Measurements from ENCODE around the gene GFRA1.

Gene GFRA1

DNA sequence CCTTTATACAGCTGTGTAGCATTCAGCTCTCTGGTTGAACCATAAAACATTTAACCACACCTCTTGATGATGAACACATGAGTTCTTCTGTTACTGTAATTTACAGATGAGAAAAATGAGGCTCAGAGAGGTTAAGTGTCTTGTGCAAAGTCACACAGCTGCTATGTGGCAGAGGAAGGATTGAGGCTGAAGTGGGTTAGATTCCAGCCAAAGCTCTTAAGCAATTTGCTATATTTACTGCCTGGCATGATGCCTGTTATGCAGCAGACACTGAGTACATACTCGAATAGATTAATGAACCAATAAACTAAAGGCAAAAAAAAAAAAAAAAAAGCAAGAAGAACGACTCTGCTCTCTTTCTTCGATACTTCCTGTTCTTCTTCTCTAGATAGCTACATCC is 35.7 kb downstream of the GFRA1 start:
- no peaks in the 10 kb centered on the region for H3K36me3 ChIP-seq (ENCODE audit: control insufficient read depth in 2 of 2, insufficient read depth in 1 of 2, low read length in 2 of 2)
- TF ChIP-seq ZNF214 (tag by site-specific recombination; IDR thresholded peaks at IDR 0.05; ENCODE audit: borderline replicate concordance), result no peak
- peak; percentile 73; the same call in 1 of the 2 replicates for TF ChIP-seq ZNF768 (tag by site-specific recombination; IDR thresholded peaks at IDR 0.05)
- ChIA-PET POLR2A (interaction anchor here (0.6 kb wide), 2 partner anchors 28 to 1810 kb away, joined by 3 read pairs; no protein-coding TSS in a partner anchor), CTCF (interaction anchor here (0.7 to 1.1 kb wide), 2 partner anchors 50 to 1176 kb away, joined by 3 read pairs; no protein-coding TSS in a partner anchor)
- no peaks in the 10 kb centered on the region for H3K4me1 ChIP-seq (ENCODE audit: control insufficient read depth, insufficient read depth, low read length)
- no peaks in the 10 kb centered on the region; the same call in 1 of the 2 replicates for H3K9me3 ChIP-seq (ENCODE audit: control insufficient read depth, insufficient read depth, low read depth, low read length)
- H3K27ac ChIP-seq (ENCODE audit: extremely low read depth, low read depth, low read length), result no peak overlapping the region
- no peak overlapping the region for H3K4me3 ChIP-seq (ENCODE audit: low read depth, low read length)

DNA sequence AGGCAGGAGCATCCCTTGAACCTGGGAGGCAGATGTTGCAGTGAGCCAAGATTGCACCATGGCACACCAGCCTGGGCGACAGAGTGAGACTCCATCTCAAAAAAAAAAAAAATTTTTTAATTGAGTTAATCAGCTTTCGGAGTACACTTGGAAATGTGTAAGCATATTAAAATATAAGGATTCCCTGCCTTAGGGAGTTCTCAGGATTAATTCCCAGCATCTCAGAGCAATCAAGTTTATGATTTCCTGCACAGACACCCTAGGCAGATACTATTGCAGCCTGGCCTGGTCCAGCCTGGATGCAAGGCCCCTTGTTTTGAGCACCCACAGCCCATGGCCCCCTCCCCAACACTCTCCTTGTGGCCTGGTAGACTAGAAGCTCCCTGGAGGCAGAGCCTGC is 39.8 kb downstream of the GFRA1 start:
- POLR2A ChIA-PET, result no interaction called here
- no peak overlapping the region for H3K27ac ChIP-seq (ENCODE audit: extremely low read depth, low read depth, low read length)
- no peaks in the 10 kb centered on the region for H3K36me3 ChIP-seq (ENCODE audit: control insufficient read depth in 2 of 2, insufficient read depth in 1 of 2, low read length in 2 of 2)
- TF ChIP-seq OSR2 (tag by site-specific recombination; IDR thresholded peaks at IDR 0.05), result no peak
- TF ChIP-seq KLF9 (tag by site-specific recombination; IDR thresholded peaks at IDR 0.05; ENCODE audit: low read depth), result no peak
- TF ChIP-seq, protein P1, sequence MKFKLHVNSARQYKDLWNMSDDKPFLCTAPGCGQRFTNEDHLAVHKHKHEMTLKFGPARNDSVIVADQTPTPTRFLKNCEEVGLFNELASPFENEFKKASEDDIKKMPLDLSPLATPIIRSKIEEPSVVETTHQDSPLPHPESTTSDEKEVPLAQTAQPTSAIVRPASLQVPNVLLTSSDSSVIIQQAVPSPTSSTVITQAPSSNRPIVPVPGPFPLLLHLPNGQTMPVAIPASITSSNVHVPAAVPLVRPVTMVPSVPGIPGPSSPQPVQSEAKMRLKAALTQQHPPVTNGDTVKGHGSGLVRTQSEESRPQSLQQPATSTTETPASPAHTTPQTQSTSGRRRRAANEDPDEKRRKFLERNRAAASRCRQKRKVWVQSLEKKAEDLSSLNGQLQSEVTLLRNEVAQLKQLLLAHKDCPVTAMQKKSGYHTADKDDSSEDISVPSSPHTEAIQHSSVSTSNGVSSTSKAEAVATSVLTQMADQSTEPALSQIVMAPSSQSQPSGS (tag by site-specific recombination; IDR thresholded peaks at IDR 0.05; ENCODE audit: low read depth), result no peak
- TF ChIP-seq, protein P2, sequence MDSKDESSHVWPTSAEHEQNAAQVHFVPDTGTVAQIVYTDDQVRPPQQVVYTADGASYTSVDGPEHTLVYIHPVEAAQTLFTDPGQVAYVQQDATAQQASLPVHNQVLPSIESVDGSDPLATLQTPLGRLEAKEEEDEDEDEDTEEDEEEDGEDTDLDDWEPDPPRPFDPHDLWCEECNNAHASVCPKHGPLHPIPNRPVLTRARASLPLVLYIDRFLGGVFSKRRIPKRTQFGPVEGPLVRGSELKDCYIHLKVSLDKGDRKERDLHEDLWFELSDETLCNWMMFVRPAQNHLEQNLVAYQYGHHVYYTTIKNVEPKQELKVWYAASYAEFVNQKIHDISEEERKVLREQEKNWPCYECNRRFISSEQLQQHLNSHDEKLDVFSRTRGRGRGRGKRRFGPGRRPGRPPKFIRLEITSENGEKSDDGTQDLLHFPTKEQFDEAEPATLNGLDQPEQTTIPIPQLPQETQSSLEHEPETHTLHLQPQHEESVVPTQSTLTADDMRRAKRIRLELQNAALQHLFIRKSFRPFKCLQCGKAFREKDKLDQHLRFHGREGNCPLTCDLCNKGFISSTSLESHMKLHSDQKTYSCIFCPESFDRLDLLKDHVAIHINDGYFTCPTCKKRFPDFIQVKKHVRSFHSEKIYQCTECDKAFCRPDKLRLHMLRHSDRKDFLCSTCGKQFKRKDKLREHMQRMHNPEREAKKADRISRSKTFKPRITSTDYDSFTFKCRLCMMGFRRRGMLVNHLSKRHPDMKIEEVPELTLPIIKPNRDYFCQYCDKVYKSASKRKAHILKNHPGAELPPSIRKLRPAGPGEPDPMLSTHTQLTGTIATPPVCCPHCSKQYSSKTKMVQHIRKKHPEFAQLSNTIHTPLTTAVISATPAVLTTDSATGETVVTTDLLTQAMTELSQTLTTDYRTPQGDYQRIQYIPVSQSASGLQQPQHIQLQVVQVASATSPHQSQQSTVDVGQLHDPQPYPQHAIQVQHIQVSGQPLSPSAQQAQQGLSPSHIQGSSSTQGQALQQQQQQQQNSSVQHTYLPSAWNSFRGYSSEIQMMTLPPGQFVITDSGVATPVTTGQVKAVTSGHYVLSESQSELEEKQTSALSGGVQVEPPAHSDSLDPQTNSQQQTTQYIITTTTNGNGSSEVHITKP (tag by site-specific recombination; IDR thresholded peaks at IDR 0.05), result no peak
- no peak for TF ChIP-seq WT1 (tag by site-specific recombination; IDR thresholded peaks at IDR 0.05)
- TF ChIP-seq KLF8 (tag by site-specific recombination; IDR thresholded peaks at IDR 0.05), result no peak
- no peak for TF ChIP-seq ZNF221 (tag by site-specific recombination; IDR thresholded peaks at IDR 0.05; ENCODE audit: borderline replicate concordance)
- no peak for TF ChIP-seq ZNF335 (tag by site-specific recombination; conservative IDR thresholded peaks at IDR 0.05)
- TF ChIP-seq TSHZ1 (tag by site-specific recombination; IDR thresholded peaks at IDR 0.05; ENCODE audit: borderline replicate concordance), result no peak
- TF ChIP-seq, protein P3, sequence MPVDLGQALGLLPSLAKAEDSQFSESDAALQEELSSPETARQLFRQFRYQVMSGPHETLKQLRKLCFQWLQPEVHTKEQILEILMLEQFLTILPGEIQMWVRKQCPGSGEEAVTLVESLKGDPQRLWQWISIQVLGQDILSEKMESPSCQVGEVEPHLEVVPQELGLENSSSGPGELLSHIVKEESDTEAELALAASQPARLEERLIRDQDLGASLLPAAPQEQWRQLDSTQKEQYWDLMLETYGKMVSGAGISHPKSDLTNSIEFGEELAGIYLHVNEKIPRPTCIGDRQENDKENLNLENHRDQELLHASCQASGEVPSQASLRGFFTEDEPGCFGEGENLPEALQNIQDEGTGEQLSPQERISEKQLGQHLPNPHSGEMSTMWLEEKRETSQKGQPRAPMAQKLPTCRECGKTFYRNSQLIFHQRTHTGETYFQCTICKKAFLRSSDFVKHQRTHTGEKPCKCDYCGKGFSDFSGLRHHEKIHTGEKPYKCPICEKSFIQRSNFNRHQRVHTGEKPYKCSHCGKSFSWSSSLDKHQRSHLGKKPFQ (tag by site-specific recombination; IDR thresholded peaks at IDR 0.05), result no peak
- no peak for TF ChIP-seq ZNF792 (tag by site-specific recombination; IDR thresholded peaks at IDR 0.05)
- TF ChIP-seq GFI1B (tag by site-specific recombination; IDR thresholded peaks at IDR 0.05), result no peak
- no peak for TF ChIP-seq ZNF544 (tag by site-specific recombination; IDR thresholded peaks at IDR 0.05)
- TF ChIP-seq ZNF23 (tag by site-specific recombination; IDR thresholded peaks at IDR 0.05; ENCODE audit: borderline replicate concordance), result no peak
- no peak for TF ChIP-seq ZNF146 (tag by site-specific recombination; IDR thresholded peaks at IDR 0.05)
- TF ChIP-seq ZNF555 (tag by site-specific recombination; conservative IDR thresholded peaks at IDR 0.05), result no peak
- CTCF ChIA-PET, result interaction anchor here (0.6 kb wide), 1 partner anchor 38 kb away, joined by 8 read pairs; no protein-coding TSS in a partner anchor
- no peak overlapping the region for H3K4me3 ChIP-seq (ENCODE audit: low read depth, low read length)
- no peaks in the 10 kb centered on the region for H3K4me1 ChIP-seq (ENCODE audit: control insufficient read depth, insufficient read depth, low read length)
- H3K9me3 ChIP-seq (ENCODE audit: control insufficient read depth, insufficient read depth, low read depth, low read length), result no peaks in the 10 kb centered on the region; the same call in 1 of the 2 replicates

Data from HEK293 (cell line).